ENCODE results near the gene SPAG16.

Gene SPAG16

GRCh38 chr2:214376618-214377285, 1092.5 kb downstream of the SPAG16 start:
- peak overlapping the region; percentile 77 for H3K27ac ChIP-seq
- no peak for TF ChIP-seq CTCF (conservative IDR thresholded peaks at IDR 0.05)

- no peak for TF ChIP-seq CTCF (conservative IDR thresholded peaks at IDR 0.05)
- peak overlapping the region; percentile 77 for H3K27ac ChIP-seq
Measured at GRCh38 chr2:214377286-214377624, 1093.0 kb downstream of the SPAG16 start.

- peak overlapping the region; percentile 77 for H3K27ac ChIP-seq
- peak; percentile 1; the same call in 1 of the 2 replicates for TF ChIP-seq CTCF (conservative IDR thresholded peaks at IDR 0.05)
Measured at GRCh38 chr2:214378455-214379103, 1094.3 kb downstream of the SPAG16 start.

- TF ChIP-seq CTCF (conservative IDR thresholded peaks at IDR 0.05): no peak
- peak overlapping the region; percentile 77 for H3K27ac ChIP-seq
Measured at GRCh38 chr2:214379227-214379626, 1095.0 kb downstream of the SPAG16 start.

GRCh38 chr2:214380681-214381080, 1096.4 kb downstream of the SPAG16 start:
- no peak overlapping the region for H3K27ac ChIP-seq
- TF ChIP-seq CTCF (conservative IDR thresholded peaks at IDR 0.05): no peak

- no peak overlapping the region; the same call in 1 of the 2 replicates for H3K27ac ChIP-seq
- TF ChIP-seq CTCF (conservative IDR thresholded peaks at IDR 0.05): no peak
Measured at GRCh38 chr2:214382229-214382628, 1098.0 kb downstream of the SPAG16 start.

GRCh38 chr2:214386720-214387119, 1102.5 kb downstream of the SPAG16 start:
- no peak overlapping the region for H3K27ac ChIP-seq
- TF ChIP-seq CTCF (conservative IDR thresholded peaks at IDR 0.05): no peak
